H1 (cell line): Measurements from ENCODE around the gene GLIPR1.

Experiments
- BRCA1 ChIP-seq: IDR thresholded peaks from 2 replicates; pipeline ENCODE4 v1.6.1; 2012; ENCODE audit warnings: low read depth, low read length, improper control_type of control experiment
- CTCF ChIP-seq, 3 experiments: IDR thresholded peaks; 1 replicate in 2 of 3; 2 replicates in 1 of 3; pipeline versions ENCODE4 v1.5.1 to v1.6.1; 2011; ENCODE audit warnings: low read length in 3 of 3, mild to moderate bottlenecking in 3 of 3, inconsistent platforms in 2 of 3, low read depth in 1 of 3, moderate library complexity in 1 of 3; ENCODE audit not compliant: insufficient read depth in 1 of 3; ENCODE audit errors: control extremely low read depth in 1 of 3
- EGR1 ChIP-seq: IDR thresholded peaks from 2 replicates; pipeline ENCODE4 v1.6.1; 2011; ENCODE audit warnings: low read depth, low read length, borderline replicate concordance
- EP300 ChIP-seq, 2 experiments: IDR thresholded peaks; 1 replicate in 1 of 2; 2 replicates in 1 of 2; pipeline ENCODE4 v1.6.1; 2011 to 2012; ENCODE audit warnings: low read depth in 2 of 2, low read length in 2 of 2, mild to moderate bottlenecking in 2 of 2, borderline replicate concordance in 1 of 2, inconsistent platforms in 1 of 2, moderate library complexity in 1 of 2
- EZH2 ChIP-seq: fragments of 200-600 bp; sonication (generic); IDR thresholded peaks from 2 replicates; pipeline ENCODE4 v1.7.1; 2012; ENCODE audit warnings: low read depth, mild to moderate bottlenecking, moderate library complexity, low read length, inconsistent platforms; ENCODE audit not compliant: severe bottlenecking
- GABPA ChIP-seq: IDR thresholded peaks from 2 replicates; pipeline ENCODE4 v1.6.1; 2011; ENCODE audit warnings: mild to moderate bottlenecking, low read length, moderate library complexity, borderline replicate concordance; ENCODE audit not compliant: insufficient read depth
- JUN ChIP-seq: IDR thresholded peaks from 2 replicates; pipeline ENCODE4 v1.6.1; 2011; ENCODE audit warnings: low read depth, mild to moderate bottlenecking, improper control_type of control experiment, low read length
- POLR2A ChIP-seq, 2 experiments: IDR thresholded peaks; 1 replicate in 1 of 2; 2 replicates in 1 of 2; pipeline ENCODE4 v1.6.1; 2011; ENCODE audit warnings: low read depth in 2 of 2, low read length in 2 of 2, mild to moderate bottlenecking in 2 of 2; ENCODE audit errors: control extremely low read depth in 1 of 2
- RBBP5 ChIP-seq: IDR thresholded peaks from 2 replicates; pipeline ENCODE4 v1.7.1; 2012; ENCODE audit warnings: low read depth, mild to moderate bottlenecking, inconsistent platforms, low read length, moderate library complexity, borderline replicate concordance
- SIN3A ChIP-seq, 2 experiments: IDR thresholded peaks in 1 of 2; conservative IDR thresholded peaks in 1 of 2; 2 replicates each; pipeline ENCODE4 v1.6.1; 2011 to 2012; ENCODE audit warnings: low read length in 2 of 2, improper control_type of control experiment in 1 of 2, low read depth in 1 of 2, mild to moderate bottlenecking in 1 of 2
- SP1 ChIP-seq: IDR thresholded peaks from 2 replicates; pipeline ENCODE4 v1.6.1; 2011; ENCODE audit warnings: low read depth, low read length
- TAF1 ChIP-seq: IDR thresholded peaks from 2 replicates; pipeline ENCODE4 v1.6.1; 2011; ENCODE audit warnings: mild to moderate bottlenecking, low read depth, low read length
- USF2 ChIP-seq: IDR thresholded peaks from 2 replicates; pipeline ENCODE4 v1.6.1; 2011; ENCODE audit warnings: low read length, improper control_type of control experiment

GRCh38 chr12:75432924-75433323 lies 47.6 kb upstream of the GLIPR1 start:
- no peak for TF ChIP-seq TAF1
- TF ChIP-seq CTCF (IDR thresholded peaks at IDR 0.05; ENCODE audit: control extremely low read depth in 1 of 3, insufficient read depth in 1 of 3, low read depth in 1 of 3, low read length in 3 of 3): no peak
- TF ChIP-seq EGR1: no peak
- no peak for TF ChIP-seq BRCA1
- no peak for TF ChIP-seq SP1
- TF ChIP-seq SIN3A (conservative IDR thresholded peaks at IDR 0.05 in 1 of 2, IDR thresholded peaks at IDR 0.05 in 1 of 2; ENCODE audit: low read depth in 1 of 2, low read length in 2 of 2): no peak
- TF ChIP-seq EZH2: no peak
- TF ChIP-seq POLR2A (IDR thresholded peaks at IDR 0.05; ENCODE audit: control extremely low read depth in 1 of 2, low read depth in 2 of 2, low read length in 2 of 2): no peak
- no peak for TF ChIP-seq USF2
- TF ChIP-seq GABPA: no peak
- no peak for TF ChIP-seq EP300 (IDR thresholded peaks at IDR 0.05; ENCODE audit: borderline replicate concordance in 1 of 2, low read depth in 2 of 2, low read length in 2 of 2)
- no peak for TF ChIP-seq JUN
- TF ChIP-seq RBBP5: no peak
